SK-N-SH (cell line): ENCODE results near the gene RBMS1. TPM values are rescaled to one million over a fixed set of nuclear protein-coding genes. Genes with fewer than 3 reads are reported as not detected.

ENCODE experiments used
- CTCF ChIA-PET: fragments of 300-600, 350-600 bp; formaldehyde crosslinking; extraction: SDS; loops from one replicate; lab custom pipeline; 2021; lab: Yijun Ruan, JAX
- POLR2A ChIA-PET: fragments of 350-600 bp; sonication (Branson Sonifier 250); formaldehyde crosslinking; extraction: SDS; loops from one replicate; lab custom pipeline; 2020; ENCODE audit warnings: antibody characterized with exemption, inconsistent platforms; lab: Yijun Ruan, JAX
- DNase-seq: peaks from one replicate; pipeline ENCODE4 v3.0.0; 2012
- H2AFZ ChIP-seq: fragments of 200-600 bp; sonication (generic); 2 replicates; pipeline ENCODE4 v1.8.1; 2016; ENCODE audit warnings: antibody characterized with exemption, mild to moderate bottlenecking, low read depth
- H3F3A ChIP-seq: fragments of 200-600 bp; sonication (generic); replicated peaks from 2 replicates; pipeline ENCODE3; 2016; ENCODE audit warnings: antibody characterized with exemption, mild to moderate bottlenecking; ENCODE audit not compliant: insufficient read depth
- H3K27ac ChIP-seq, 2 experiments: fragments of 200-500 bp in 1 of 2; fragments of 200-600 bp in 1 of 2; sonication (Bioruptor generic) in 1 of 2; sonication (generic), shearing (Covaris generic) in 1 of 2; 2 replicates each; pipeline versions ENCODE4 v1.5.1 to v1.6.1; 2014 to 2016; ENCODE audit warnings: low read depth in 2 of 2, inconsistent platforms in 1 of 2, low read length in 1 of 2, mild to moderate bottlenecking in 1 of 2, mixed read lengths in 1 of 2
- H3K27me3 ChIP-seq: fragments of 200-600 bp; sonication (generic), shearing (Covaris generic); 2 replicates; pipeline ENCODE4 v1.6.1; 2016; ENCODE audit warnings: mixed run types; ENCODE audit not compliant: insufficient read depth
- H3K36me3 ChIP-seq, 2 experiments: fragments of 200-500 bp in 1 of 2; fragments of 200-600 bp in 1 of 2; sonication (Bioruptor generic) in 1 of 2; sonication (generic) in 1 of 2; replicated peaks in 1 of 2; 2 replicates each; pipeline versions ENCODE3 to v1.5.1; 2014 to 2016; ENCODE audit warnings: low read length in 1 of 2, mild to moderate bottlenecking in 1 of 2; ENCODE audit not compliant: insufficient read depth in 2 of 2, control insufficient read depth in 1 of 2
- H3K4me1 ChIP-seq, 2 experiments: fragments of 200-500 bp in 1 of 2; fragments of 200-600 bp in 1 of 2; sonication (Bioruptor generic) in 1 of 2; sonication (generic), shearing (Covaris generic) in 1 of 2; 2 replicates each; pipeline versions ENCODE4 v1.5.1 to v1.6.1; 2014 to 2016; ENCODE audit warnings: low read depth in 1 of 2, low read length in 1 of 2, mixed run types in 1 of 2; ENCODE audit not compliant: insufficient read depth in 2 of 2, control insufficient read depth in 1 of 2
- H3K4me2 ChIP-seq: fragments of 200-600 bp; sonication (generic), shearing (Covaris generic); 2 replicates; pipeline ENCODE4 v1.6.1; 2017; ENCODE audit warnings: mixed run types
- H3K4me3 ChIP-seq, 2 experiments: fragments of 200-500 bp in 1 of 2; fragments of 200-600 bp in 1 of 2; sonication (Bioruptor generic) in 1 of 2; sonication (generic), shearing (Covaris generic) in 1 of 2; 2 replicates each; pipeline versions ENCODE4 v1.5.1 to v1.8.1; 2014 to 2016; ENCODE audit warnings: low read depth in 2 of 2, inconsistent platforms in 1 of 2, low read length in 1 of 2, mild to moderate bottlenecking in 1 of 2, mixed read lengths in 1 of 2, moderate library complexity in 1 of 2
- H3K79me2 ChIP-seq: fragments of 200-600 bp; sonication (generic); 2 replicates; pipeline ENCODE4 v1.8.1; 2017; ENCODE audit warnings: mild to moderate bottlenecking; ENCODE audit not compliant: insufficient read depth
- H3K9ac ChIP-seq: fragments of 200-600 bp; sonication (generic); 2 replicates; pipeline ENCODE4 v1.6.1; 2017; ENCODE audit warnings: mixed run types
- H3K9me2 ChIP-seq: fragments of 200-600 bp; sonication (generic); 2 replicates; pipeline ENCODE4 v1.6.1; 2017; ENCODE audit warnings: mixed run types
- H3K9me3 ChIP-seq: fragments of 200-600 bp; sonication (generic); 2 replicates; pipeline ENCODE4 v1.6.1; 2017; ENCODE audit warnings: mixed run types, mild to moderate bottlenecking, moderate library complexity
- H4K20me1 ChIP-seq: fragments of 200-600 bp; sonication (generic); 2 replicates; pipeline ENCODE4 v1.6.1; 2017; ENCODE audit warnings: mild to moderate bottlenecking, mixed run types; ENCODE audit not compliant: insufficient read depth
- ELF1 ChIP-seq: IDR thresholded peaks from 2 replicates; pipeline ENCODE4 v1.4.0; 2012
- EZH2phosphoT487 ChIP-seq: fragments of 200-600 bp; sonication (generic); IDR thresholded peaks from 2 replicates; pipeline ENCODE4 v1.6.1; 2017; ENCODE audit warnings: low read depth, mixed run types, mild to moderate bottlenecking, antibody characterized with exemption, moderate library complexity, borderline replicate concordance
- JUND ChIP-seq: IDR thresholded peaks from 2 replicates; pipeline ENCODE4 v1.4.0; 2012
- NRF1 ChIP-seq: IDR thresholded peaks from 2 replicates; pipeline ENCODE4 v1.6.1; 2012; ENCODE audit warnings: low read depth, mild to moderate bottlenecking, low read length
- TEAD4 ChIP-seq: IDR thresholded peaks from 2 replicates; pipeline ENCODE4 v1.4.0; 2012; ENCODE audit warnings: mild to moderate bottlenecking, borderline replicate concordance; ENCODE audit not compliant: insufficient read depth
- WGBS: methylation state at CpG from one replicate; pipeline ENCODE4 v1.1.6; 2017; ENCODE audit warnings: low lambda C conversion rate; 5-methylcytosine and 5-hydroxymethylcytosine counted together
- polyA plus RNA-seq, 3 experiments: library from polyadenylated mRNA; depleted of rRNA; stranded (reverse); fragments of >200 nt; gene quantifications; 2 replicates each; pipeline ENCODE4 v1.2.3, GENCODE V29; 2012
- TF ChIP-seq, protein P1 (sequence below): fragments of 200-600 bp; sonication (generic); IDR thresholded peaks from 2 replicates; pipeline ENCODE4 v1.6.1; 2017; ENCODE audit warnings: antibody characterized with exemption, mild to moderate bottlenecking, moderate library complexity
- TF ChIP-seq, protein P2 (sequence below): fragments of 150-350 bp; IDR thresholded peaks from 2 replicates; pipeline ENCODE4 v1.6.1; 2016; ENCODE audit warnings: mild to moderate bottlenecking, low read depth, low read length

Gene RBMS1
- polyA plus RNA-seq, 1 of the 3 experiments (the other 2 are of a cell fraction), result 56.5 TPM

DNA sequence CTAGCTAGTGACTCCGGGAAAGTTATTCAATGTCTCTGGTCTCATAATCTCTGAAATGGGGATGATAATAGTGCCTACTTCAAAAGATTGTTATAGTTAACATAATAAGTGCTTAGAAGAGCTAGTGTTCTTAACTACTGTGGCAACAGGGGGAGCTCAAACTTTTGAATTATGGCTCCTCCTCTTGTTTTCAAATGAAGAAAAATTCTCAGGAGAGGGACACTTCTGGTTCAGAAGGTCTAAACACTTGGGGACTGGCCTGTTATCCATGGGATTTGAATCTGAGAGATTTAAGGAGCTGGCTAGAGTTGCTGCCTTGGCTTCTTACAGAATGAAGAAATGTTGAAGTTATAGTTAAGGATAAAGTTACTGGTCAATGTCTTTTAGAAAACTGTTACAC lies 201.4 kb downstream of the RBMS1 start:
- H3K27ac ChIP-seq, result peak overlapping the region in 1 of 2 experiments; percentile 77; a peak in 2 of 4 replicates
- no peak overlapping the region for H2AFZ ChIP-seq
- no peaks in the 10 kb centered on the region for H4K20me1 ChIP-seq
- H3K9me3 ChIP-seq, result no peaks in the 10 kb centered on the region
- H3K79me2 ChIP-seq, result peaks cover 23% of the 10 kb centered on the region; the same call in 1 of the 2 replicates
- peaks cover 21 to 43% of the 10 kb centered on the region in 2 experiments for H3K4me1 ChIP-seq
- no peak overlapping the region for H3K4me3 ChIP-seq
- no peak overlapping the region for H3K4me2 ChIP-seq
- TF ChIP-seq JUND (no peak), ELF1 (no peak), NRF1 (no peak), TEAD4 (no peak), EZH2phosphoT487 (no peak)
- TF ChIP-seq, protein P1, sequence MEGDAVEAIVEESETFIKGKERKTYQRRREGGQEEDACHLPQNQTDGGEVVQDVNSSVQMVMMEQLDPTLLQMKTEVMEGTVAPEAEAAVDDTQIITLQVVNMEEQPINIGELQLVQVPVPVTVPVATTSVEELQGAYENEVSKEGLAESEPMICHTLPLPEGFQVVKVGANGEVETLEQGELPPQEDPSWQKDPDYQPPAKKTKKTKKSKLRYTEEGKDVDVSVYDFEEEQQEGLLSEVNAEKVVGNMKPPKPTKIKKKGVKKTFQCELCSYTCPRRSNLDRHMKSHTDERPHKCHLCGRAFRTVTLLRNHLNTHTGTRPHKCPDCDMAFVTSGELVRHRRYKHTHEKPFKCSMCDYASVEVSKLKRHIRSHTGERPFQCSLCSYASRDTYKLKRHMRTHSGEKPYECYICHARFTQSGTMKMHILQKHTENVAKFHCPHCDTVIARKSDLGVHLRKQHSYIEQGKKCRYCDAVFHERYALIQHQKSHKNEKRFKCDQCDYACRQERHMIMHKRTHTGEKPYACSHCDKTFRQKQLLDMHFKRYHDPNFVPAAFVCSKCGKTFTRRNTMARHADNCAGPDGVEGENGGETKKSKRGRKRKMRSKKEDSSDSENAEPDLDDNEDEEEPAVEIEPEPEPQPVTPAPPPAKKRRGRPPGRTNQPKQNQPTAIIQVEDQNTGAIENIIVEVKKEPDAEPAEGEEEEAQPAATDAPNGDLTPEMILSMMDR, result peak; percentile 17; the same call in 1 of the 2 replicates
- TF ChIP-seq, protein P2, sequence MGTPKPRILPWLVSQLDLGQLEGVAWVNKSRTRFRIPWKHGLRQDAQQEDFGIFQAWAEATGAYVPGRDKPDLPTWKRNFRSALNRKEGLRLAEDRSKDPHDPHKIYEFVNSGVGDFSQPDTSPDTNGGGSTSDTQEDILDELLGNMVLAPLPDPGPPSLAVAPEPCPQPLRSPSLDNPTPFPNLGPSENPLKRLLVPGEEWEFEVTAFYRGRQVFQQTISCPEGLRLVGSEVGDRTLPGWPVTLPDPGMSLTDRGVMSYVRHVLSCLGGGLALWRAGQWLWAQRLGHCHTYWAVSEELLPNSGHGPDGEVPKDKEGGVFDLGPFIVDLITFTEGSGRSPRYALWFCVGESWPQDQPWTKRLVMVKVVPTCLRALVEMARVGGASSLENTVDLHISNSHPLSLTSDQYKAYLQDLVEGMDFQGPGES, result no peak
- WGBS, result 96% methylated on average over 1 of the region's 1 CpG
- DNase-seq, result no peak
- no peaks in the 10 kb centered on the region for H3K27me3 ChIP-seq
- no peak overlapping the region for H3K9ac ChIP-seq
- H3F3A ChIP-seq, result peaks cover 39% of the 10 kb centered on the region
- peaks cover 64 to 65% of the 10 kb centered on the region in 2 experiments for H3K36me3 ChIP-seq
- POLR2A ChIA-PET, result no interaction called here
- no peaks in the 10 kb centered on the region for H3K9me2 ChIP-seq
- CTCF ChIA-PET, result interaction anchor here (1.6 to 2.0 kb wide), 3 partner anchors 61 to 702 kb away, joined by 3 to 9 read pairs (median 4); no protein-coding TSS in a partner anchor

DNA sequence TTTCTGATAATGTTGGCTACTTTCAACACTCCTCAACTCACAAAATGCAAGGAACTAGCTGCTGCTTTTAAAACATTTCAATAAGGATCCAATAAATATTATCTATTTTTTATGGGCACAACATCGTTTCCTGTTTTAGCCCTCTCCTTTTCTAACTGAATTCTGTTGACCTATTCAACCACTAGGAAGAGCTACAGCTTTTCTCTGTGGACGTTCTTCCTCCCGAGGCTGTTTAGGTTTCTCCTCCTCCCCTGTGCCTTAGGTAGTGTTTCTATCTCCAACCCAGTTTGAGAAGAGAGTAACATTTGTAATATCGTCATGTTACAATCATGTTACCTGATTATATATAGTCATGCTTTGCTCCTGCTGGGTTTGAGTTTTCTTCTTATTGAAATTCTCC lies 202.2 kb downstream of the RBMS1 start:
- Histone ChIP-seq H3K4me2 (no peak overlapping the region), H3K9ac (no peak overlapping the region), H3K9me3 (no peaks in the 10 kb centered on the region), H3K9me2 (no peaks in the 10 kb centered on the region), H3F3A (peaks cover 39% of the 10 kb centered on the region), H4K20me1 (no peaks in the 10 kb centered on the region)
- no peak for TF ChIP-seq NRF1
- TF ChIP-seq, all 33 proteins: peak for 0
- no peak overlapping the region for H2AFZ ChIP-seq
- H3K27ac ChIP-seq, result 0 out of 4 replicates have a peak overlapping the region, but pooled peaks of 1 of the 2 experiments have one; percentile 2
- no peak for DNase-seq
- no peak overlapping the region for H3K4me3 ChIP-seq
- H3K4me1 ChIP-seq, result peaks cover 21 to 42% of the 10 kb centered on the region in 2 experiments
- ChIA-PET CTCF (interaction anchor here (1.6 kb wide), 1 partner anchor 61 kb away, joined by 3 read pairs; no protein-coding TSS in a partner anchor), POLR2A (no interaction called here)
- H3K27me3 ChIP-seq, result no peaks in the 10 kb centered on the region
- WGBS, result 91% methylated on average over 4 of the region's 4 CpGs
- peaks cover 62 to 68% of the 10 kb centered on the region in 2 experiments for H3K36me3 ChIP-seq
- peaks cover 31% of the 10 kb centered on the region; the same call in 1 of the 2 replicates for H3K79me2 ChIP-seq
